Myometrial cell (primary cell): ENCODE data around the gene METTL16. TPM values are rescaled to one million over a fixed set of nuclear protein-coding genes. Genes with fewer than 3 reads are reported as not detected.

Experiments used
- total RNA-seq: library from RNA; depleted of rRNA; stranded (reverse); fragments of >200 nt; gene quantifications from 2 replicates; pipeline ENCODE4 v1.2.3, GENCODE V29; 2015

METTL16 gene
- total RNA-seq, result 12.4 and 16.3 TPM in 2 replicates

GRCh38 chr17:2511462-2512369 is at the start of gene METTL16:
TSS of gene METTL16 (minus strand) at chr17:2511888. CDS start at chr17:2502331, 9,557 bp downstream.

GRCh38 chr17:2400877-2401425 is 110.7 kb downstream of the METTL16 start, which contains the start of gene MNT:
TSS of gene MNT (minus strand) at chr17:2401060. CDS start at chr17:2400712, 348 bp downstream.

Other genes starting within 250 kb of the METTL16 start
- 30.3 and 46.1 TPM in 2 replicates for gene SMG6, start 208.1 kb downstream of the METTL16 start, total RNA-seq
- gene SRR, start 207.9 kb downstream of the METTL16 start, total RNA-seq, result 13.3 and 16.4 TPM in 2 replicates
- 39.8 and 40.1 TPM in 2 replicates for gene TSR1, start 175.4 kb downstream of the METTL16 start, total RNA-seq
- 12.9 and 20.5 TPM in 2 replicates for gene SGSM2, start 174.4 kb downstream of the METTL16 start, total RNA-seq
- gene MNT, start 110.8 kb downstream of the METTL16 start, total RNA-seq, result 5.0 and 15.9 TPM in 2 replicates
- gene PAFAH1B1, start 81.8 kb upstream of the METTL16 start, total RNA-seq, result 47.5 and 50.2 TPM in 2 replicates
- gene CLUH, start 199.9 kb upstream of the METTL16 start, total RNA-seq, result 37.2 and 58.1 TPM in 2 replicates
- not detected in 2 replicates for gene CCDC92B, start 237.8 kb upstream of the METTL16 start, total RNA-seq